GM19463 (cell line): ENCODE results near the gene PMPCA.

Experiments
- ATAC-seq: cut with Tn5 transposase; IDR thresholded peaks from one replicate; pipeline ENCODE4 v1.9.1; 2021; ENCODE audit warnings: mild to moderate bottlenecking, moderate library complexity; ENCODE audit not compliant: unreplicated experiment

The PMPCA gene

DNA sequence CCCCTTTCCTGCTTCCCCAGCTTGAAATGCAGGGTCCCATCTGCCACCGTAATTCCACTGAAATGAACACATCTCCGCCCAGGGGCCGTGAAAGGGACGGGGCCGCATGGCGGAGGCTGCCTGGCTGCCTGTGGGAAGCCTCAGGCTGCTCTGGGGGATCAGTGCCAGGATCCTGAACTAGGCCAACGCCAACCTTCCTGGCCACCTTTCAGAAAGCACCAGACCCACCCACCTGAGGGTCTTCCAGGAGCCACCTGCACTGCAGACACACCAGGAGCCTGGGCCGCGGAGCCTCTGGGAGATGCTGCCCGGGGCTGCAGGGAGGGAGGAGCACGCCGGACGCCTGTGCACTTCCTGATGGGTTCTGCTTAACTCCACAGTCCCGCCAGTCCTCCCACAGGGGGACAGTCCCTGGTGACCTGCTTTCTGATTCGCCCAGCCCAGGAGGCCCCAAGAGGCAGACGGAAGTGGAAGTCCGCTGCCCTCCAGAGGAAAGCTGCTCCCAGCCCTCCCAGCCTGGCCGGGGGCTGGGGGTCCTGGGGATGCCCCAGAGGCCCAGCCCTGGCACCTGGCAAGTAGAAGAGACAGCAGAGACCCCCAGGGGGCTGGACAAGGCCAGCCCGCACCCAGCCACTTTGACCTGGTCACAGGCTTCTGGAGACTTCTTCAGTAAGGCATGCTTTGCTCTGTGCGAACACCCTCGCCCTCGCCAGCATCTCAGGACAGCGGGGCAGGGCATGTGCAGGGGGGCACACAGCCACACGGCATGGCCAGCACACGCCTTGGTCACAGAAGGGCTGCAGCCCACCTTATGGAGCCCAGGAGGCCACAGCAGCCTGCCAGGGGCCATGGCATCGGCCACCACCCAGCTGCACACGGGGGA, 36.9 kb upstream of the PMPCA start, which contains the start of gene CARD9:
TSS of gene CARD9 (minus strand) at position 370 of the 883 bp plus-strand sequence. CDS start 1,591 bp downstream, outside the sequence.
- ATAC-seq, result no peak

DNA sequence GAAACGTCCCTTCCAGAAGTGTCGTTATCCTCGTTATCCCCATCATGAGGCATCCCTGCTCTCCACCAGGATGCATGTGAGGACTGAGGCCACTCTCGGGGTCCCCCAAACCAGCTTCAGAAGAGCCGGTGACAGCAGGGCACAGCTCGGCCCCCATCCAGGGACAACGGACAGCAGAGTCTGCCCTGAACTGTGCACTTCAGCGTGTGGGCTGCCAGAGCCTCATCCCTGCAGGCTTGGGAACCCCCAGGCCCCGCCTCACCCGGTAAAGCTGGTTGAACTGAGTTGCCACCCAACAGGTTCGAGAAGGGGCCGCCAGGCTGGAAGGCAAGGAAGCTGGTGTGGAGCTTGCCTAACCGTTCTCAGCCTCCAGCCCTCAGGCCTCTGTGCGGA, 36.3 kb upstream of the PMPCA start:
- no peak for ATAC-seq

- ATAC-seq, result no peak
These were observed 35.4 kb upstream of the PMPCA start for GRCh38 chr9:136375096-136375495.

- ATAC-seq, result no peak
These were observed 34.0 kb upstream of the PMPCA start for GRCh38 chr9:136376457-136376856.

DNA sequence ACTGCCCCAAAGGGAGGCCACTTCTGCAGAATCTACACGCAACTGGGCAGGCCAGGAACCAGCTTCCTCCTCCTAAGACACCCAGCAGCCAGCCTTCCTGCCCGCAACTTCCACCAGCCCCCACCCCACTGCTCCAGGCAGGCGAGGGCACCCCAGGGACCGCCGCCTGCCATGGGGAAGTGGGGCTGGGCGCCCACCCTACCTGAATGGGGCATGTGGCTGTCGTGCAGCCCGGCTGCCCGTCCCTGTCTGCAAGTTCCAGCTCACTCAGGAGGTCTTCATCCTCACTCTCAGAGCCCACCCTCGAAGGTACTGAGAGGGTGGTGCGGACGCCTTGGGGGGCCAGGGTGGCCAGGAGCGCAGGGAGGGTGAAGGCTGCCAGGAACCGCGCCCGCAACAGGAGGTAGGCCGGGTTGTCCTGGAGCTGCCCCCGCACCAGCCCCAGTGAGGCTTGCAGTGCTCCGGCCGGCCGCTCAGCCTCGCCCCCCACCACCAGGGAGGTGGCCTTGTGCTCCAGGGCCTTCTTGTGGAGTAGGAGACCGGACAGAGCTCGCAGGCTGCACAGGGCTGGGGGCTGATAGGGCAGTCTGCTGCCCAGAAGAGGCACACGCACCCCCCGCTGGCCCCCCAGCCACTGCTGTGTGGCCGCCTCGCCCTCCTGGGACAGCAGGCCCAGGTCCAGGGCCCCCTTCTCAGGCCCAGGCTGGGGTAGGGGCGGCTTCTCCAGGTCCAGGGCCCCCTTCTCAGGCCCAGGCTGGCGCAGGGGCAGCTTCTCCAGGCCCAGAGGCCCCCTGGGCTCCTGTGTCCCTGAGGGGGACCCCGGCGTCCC, 32.9 kb upstream of the PMPCA start:
- ATAC-seq, result no peak

DNA sequence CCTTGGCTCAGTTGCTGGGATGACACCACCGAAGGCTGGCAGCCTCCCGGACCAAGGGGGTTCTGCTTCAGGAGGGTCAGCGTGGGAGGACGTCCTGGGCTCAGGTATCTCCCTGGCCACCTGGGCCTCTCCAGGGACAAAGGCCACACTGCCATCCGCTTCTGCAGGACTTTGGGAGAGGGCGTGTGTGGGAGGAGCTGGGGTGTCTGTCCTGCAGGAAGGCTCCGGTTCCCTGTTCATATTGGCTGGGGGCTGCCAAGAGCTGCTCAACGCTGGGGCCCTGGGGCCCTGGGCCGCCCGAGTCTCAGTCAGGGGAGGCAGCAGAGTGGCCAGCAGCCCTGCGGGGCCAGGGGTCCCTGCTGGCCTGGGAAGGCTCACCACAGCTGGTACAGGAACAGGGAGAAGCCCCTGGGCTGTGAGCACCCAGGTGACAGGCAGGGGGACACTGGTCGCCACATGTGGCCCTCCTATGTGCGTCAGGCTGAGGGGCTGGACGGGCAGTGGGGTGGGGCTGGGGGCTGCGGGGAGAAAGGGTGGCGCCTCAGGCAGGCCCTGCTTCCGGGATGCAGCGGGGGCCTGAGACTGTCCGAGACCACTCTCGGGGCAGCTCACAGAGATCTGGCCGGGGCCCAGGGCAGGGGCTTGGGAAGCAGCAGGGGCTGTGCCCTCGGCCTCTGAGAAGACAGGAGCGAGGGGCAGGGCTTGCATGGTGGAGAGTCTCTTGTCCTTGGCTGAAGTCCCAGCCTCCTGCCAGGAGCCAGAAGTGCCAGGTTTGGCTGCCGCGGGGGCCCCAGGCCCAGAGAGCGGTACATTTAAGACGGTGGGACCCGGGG, 32.1 kb upstream of the PMPCA start:
- no peak for ATAC-seq

DNA sequence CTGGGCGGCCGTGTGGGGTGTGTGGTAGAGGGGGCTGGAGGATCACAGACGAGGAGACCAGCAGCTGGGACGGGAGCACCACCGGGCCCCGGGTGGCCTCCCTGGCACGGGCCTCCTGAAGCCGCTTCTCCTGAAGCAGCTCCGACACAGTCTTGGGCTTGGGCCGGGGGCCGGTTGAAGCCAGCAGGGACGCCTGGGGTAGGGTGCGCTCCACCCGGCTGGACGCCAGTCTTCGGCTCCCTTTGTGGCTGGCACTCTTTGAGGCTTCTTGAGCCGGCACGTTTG, 31.5 kb upstream of the PMPCA start:
- no peak for ATAC-seq

GRCh38 chr9:136379401-136379800, 31.1 kb upstream of the PMPCA start:
- no peak for ATAC-seq

DNA sequence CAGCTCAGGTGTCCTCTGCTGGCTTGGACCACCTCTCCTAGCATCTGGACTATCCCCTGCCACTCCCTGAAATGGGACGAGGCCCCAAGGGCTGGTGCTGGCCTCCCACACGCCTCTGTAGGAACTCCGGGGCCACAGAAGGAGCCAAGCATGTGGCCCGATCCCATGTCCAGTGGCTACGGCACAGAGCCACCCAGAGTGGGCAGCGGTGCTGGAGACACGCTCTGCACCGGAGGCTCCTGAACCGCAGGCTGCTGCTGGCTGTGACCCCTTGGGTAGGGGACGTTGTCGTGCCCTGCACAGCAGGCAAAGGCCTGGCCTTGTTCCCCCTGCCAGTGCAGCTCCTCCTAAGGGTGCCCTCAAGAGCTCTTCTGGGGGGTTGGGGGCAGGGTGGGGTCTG, 30.6 kb upstream of the PMPCA start:
- ATAC-seq, result no peak

GRCh38 chr9:136380381-136380780, 30.1 kb upstream of the PMPCA start:
- ATAC-seq, result no peak

DNA sequence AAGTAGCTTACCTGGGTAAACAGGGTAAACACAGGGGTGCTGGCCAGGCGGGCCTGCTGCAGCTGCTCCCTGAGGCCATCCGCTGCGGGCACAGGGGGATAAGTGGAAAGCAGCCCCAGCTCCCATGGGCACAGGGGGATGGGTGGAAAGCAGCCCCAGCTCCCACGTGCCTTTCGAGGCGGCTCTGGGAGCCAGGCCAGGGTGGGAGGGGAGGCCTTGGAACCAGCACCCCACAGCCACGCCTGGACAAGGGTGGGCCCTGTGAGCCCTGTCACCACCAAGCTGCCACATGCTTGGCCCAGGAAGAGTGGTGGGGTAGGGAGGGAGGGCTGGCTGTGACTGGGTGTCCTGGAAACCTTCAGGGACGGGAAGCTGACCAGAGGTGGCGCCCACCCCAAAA, 29.1 kb upstream of the PMPCA start:
- ATAC-seq, result no peak

GRCh38 chr9:136381966-136382513, 28.4 kb upstream of the PMPCA start:
- no peak for ATAC-seq

DNA sequence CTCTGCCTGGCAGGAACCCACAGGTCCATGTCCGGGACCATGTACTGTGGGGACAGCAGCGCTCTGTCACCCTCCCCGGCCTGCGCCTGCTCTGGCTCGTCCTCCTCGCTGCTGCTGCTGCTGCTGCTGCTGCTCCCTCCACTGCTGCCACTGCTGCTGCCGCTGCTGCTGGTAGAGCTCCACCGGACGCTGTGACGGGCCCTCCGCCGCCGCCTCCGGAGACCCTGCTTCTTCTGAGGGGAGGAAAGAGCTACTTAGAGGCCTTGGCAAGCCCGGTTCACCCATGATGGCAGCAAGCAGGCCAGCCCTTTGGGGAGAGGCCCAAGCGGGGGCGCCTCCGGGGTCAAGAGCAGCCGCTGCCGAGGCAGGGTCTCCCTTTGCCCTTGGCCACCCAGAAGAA, 27.0 kb upstream of the PMPCA start:
- ATAC-seq, result no peak

GRCh38 chr9:136385015-136385414, 25.4 kb upstream of the PMPCA start:
- ATAC-seq, result no peak

DNA sequence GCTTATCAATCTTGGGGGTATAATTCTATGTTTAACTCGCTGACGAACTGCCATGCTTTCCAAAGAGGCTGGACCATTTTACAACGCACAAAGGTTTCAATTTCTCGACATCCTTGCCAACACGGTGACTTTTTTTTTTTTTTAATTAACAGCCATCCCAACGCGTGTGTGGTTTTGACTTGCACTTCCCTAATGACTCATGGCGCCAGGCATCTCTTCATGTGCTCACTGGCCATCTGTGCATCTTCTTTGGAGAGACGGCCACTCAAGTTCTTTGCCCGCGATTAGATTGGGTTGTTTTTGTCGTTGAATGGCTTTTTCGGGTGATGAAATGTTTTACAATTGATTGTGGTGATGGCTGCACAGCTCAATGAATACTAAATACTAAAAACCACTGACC, 24.4 kb upstream of the PMPCA start:
- no peak for ATAC-seq

DNA sequence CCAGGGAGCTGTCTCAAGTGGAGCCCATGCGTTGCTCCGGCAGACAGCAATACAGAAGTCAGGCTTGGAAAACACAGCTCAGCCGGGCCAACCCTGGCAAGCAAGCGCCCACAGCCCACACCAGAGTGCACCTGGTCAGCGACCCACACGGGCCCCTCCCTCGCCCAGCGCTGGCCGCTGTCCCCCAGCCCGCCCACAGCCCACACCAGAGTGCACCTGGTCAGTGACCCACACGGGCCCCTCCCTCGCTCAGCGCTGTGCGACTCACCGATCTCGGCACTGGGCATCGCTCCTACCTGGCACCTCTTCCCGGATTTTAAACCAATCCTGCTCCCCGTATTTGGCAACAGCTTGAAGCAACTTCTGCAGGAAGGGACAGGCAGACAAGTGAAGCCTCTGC, 23.2 kb upstream of the PMPCA start:
- ATAC-seq, result no peak

DNA sequence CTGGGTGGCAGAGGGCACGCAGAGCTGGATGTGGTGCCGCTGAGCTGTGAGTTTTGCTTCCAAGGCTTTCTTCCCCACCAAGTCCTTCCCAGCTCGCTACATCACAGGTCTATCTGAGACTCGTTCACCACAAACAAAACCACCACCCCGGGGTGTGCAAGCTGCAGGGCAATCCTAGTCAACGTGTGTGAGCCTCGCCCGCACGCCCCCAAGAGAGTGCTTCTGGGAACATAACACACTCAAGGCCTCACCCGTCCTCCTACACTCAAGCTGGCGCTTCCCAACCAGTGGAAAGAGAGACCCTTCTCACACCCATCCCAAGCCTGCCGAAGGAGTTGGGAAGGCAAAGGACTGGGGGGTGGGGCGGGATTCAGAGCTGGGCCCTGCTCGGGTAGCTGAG, 21.1 kb upstream of the PMPCA start:
- ATAC-seq, result no peak

GRCh38 chr9:136391737-136392537, 18.5 kb upstream of the PMPCA start:
- no peak for ATAC-seq

- no peak for ATAC-seq
These were observed 17.7 kb upstream of the PMPCA start for GRCh38 chr9:136392538-136393449.
